OCI-LY7 (cell line): Measurements from ENCODE around the gene GNL1.

Source experiments
- EZH2phosphoT487 ChIP-seq: fragments of 200-600 bp; sonication (generic); IDR thresholded peaks from 2 replicates; pipeline ENCODE4 v1.6.1; 2018; ENCODE audit warnings: low read depth, borderline replicate concordance, mild to moderate bottlenecking, mixed run types, antibody characterized with exemption, low read length, moderate library complexity, mixed read lengths
- TF ChIP-seq, protein P1 (sequence below): fragments of 200-600 bp; sonication (generic); conservative IDR thresholded peaks from 2 replicates; pipeline ENCODE4 v1.5.1; 2014; ENCODE audit warnings: mild to moderate bottlenecking, antibody characterized with exemption, low read length, moderate library complexity, mixed read lengths

DNA sequence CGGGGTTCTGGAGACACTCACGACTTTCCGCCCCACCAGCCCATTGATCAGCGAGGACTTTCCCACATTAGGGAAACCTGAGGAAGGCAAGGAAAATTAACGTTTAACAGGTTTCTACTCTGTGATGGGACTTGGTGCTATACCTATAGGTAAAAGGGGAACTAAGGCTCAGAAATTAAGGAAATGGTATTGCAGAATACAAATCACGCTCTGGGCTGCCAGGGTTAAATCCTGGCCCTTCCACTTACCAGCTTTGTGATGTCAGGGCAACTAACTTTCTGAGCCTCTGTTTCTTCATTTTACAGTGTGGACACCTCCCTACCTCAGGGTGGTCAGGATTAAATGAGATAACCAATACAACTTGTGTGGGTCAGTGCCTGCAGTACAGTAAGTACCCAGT, 8.8 kb downstream of the GNL1 start:
- TF ChIP-seq, protein P1, sequence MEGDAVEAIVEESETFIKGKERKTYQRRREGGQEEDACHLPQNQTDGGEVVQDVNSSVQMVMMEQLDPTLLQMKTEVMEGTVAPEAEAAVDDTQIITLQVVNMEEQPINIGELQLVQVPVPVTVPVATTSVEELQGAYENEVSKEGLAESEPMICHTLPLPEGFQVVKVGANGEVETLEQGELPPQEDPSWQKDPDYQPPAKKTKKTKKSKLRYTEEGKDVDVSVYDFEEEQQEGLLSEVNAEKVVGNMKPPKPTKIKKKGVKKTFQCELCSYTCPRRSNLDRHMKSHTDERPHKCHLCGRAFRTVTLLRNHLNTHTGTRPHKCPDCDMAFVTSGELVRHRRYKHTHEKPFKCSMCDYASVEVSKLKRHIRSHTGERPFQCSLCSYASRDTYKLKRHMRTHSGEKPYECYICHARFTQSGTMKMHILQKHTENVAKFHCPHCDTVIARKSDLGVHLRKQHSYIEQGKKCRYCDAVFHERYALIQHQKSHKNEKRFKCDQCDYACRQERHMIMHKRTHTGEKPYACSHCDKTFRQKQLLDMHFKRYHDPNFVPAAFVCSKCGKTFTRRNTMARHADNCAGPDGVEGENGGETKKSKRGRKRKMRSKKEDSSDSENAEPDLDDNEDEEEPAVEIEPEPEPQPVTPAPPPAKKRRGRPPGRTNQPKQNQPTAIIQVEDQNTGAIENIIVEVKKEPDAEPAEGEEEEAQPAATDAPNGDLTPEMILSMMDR = no peak
- no peak for TF ChIP-seq EZH2phosphoT487
